ENCODE measurements around the gene EQTN. TPM values are rescaled to one million over a fixed set of nuclear protein-coding genes. Genes with fewer than 3 reads are reported as not detected.

EQTN gene
- total and polyA plus RNA-seq, 10 of the 15 experiments (the other 5 are each of a cell fraction or from before 2014, with no cell fraction given) = not detected

DNA sequence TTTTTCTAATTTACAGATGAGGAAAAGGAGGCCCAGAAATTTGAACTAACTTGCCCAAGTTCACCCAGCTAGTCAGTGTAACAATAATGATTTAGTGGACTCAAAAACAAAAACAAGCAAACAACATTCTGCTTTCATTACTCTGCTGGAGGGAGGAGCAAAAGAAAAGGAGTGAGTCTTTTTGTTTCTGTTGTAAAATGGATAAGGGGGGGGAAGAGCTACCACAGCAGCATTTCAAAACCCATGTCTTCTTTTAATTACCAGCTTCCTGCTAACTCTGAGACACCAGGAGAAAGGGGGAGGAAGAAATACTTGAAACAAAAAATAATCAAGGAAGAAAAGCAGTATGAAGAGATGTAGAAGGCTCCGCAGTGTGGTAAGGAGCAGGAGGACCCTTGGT lies 39.2 kb upstream of the EQTN start:
- BruUV-seq (replicated peaks) = no TSS peak
- Histone ChIP-seq H2AFZ (ENCODE audit: control insufficient read depth, low read depth, low read length) (no peak overlapping the region), H3K27me3 (replicated peaks in 1 of 2; ENCODE audit: control insufficient read depth in 2 of 2, insufficient read depth in 2 of 2, low read length in 1 of 2) (no peaks in the 10 kb centered on the region), H3K9me3 (replicated peaks; ENCODE audit: control insufficient read depth, insufficient read depth, low read length) (no peaks in the 10 kb centered on the region), H3K9ac (ENCODE audit: control insufficient read depth, insufficient read depth, low read length) (no peak overlapping the region), H4K20me1 (ENCODE audit: control insufficient read depth, insufficient read depth) (no peaks in the 10 kb centered on the region), H3K4me1 (ENCODE audit: control insufficient read depth, insufficient read depth, low read length) (no peaks in the 10 kb centered on the region), H3K4me2 (ENCODE audit: control insufficient read depth, insufficient read depth) (no peak overlapping the region), H3K4me3 (no peak overlapping the region), H3K79me2 (ENCODE audit: control insufficient read depth, insufficient read depth, low read length) (no peaks in the 10 kb centered on the region), H3K36me3 (ENCODE audit: control insufficient read depth in 2 of 2, insufficient read depth in 2 of 2, low read length in 1 of 2) (no peaks in the 10 kb centered on the region), H3K27ac (ENCODE audit: control insufficient read depth, insufficient read depth) (no peak overlapping the region)
- in situ Hi-C loops (cut with MboI) (no loop called here), intact Hi-C loops (cut with micrococcal nuclease; ENCODE audit: unreplicated experiment) (loop anchor here (10.0 kb wide), 1 partner anchor 739 kb away; no protein-coding TSS in a partner anchor)
- FAIRE-seq (no peak), ATAC-seq (no peak), DNase-seq (ENCODE audit: low read depth, low spot score) (no peak)
- WGBS (ENCODE audit: insufficient coverage, insufficient replicate concordance, low lambda C conversion rate, missing lambda C conversion rate) = 100% methylated on average over 1 of the region's 1 CpG
- TF ChIP-seq ZZZ3 (IDR thresholded peaks at IDR 0.05; ENCODE audit: control insufficient read depth, insufficient read length, low read depth) (no peak), STAT3 (IDR thresholded peaks at IDR 0.05; ENCODE audit: low read depth, low read length) (no peak), ETV6 (conservative IDR thresholded peaks at IDR 0.05 in 1 of 2, IDR thresholded peaks at IDR 0.05 in 1 of 2; ENCODE audit: borderline replicate concordance in 1 of 2, low read depth in 1 of 2) (no peak), ESRRA (IDR thresholded peaks at IDR 0.05; ENCODE audit: low read length) (no peak), HDAC6 (IDR thresholded peaks at IDR 0.05; ENCODE audit: unreplicated experiment) (no peak), NFIC (IDR thresholded peaks at IDR 0.05; ENCODE audit: low read depth, low read length) (no peak), YY1 (IDR thresholded peaks at IDR 0.05; ENCODE audit: low read depth, low read length) (no peak), NRF1 (conservative IDR thresholded peaks at IDR 0.05; ENCODE audit: low read depth, low read length) (no peak), RUNX3 (IDR thresholded peaks at IDR 0.05; ENCODE audit: low read length) (no peak)
- TF ChIP-seq, protein P1, sequence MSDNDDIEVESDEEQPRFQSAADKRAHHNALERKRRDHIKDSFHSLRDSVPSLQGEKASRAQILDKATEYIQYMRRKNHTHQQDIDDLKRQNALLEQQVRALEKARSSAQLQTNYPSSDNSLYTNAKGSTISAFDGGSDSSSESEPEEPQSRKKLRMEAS (IDR thresholded peaks at IDR 0.05; ENCODE audit: low read depth, low read length) = no peak
- TF ChIP-seq, protein P2, sequence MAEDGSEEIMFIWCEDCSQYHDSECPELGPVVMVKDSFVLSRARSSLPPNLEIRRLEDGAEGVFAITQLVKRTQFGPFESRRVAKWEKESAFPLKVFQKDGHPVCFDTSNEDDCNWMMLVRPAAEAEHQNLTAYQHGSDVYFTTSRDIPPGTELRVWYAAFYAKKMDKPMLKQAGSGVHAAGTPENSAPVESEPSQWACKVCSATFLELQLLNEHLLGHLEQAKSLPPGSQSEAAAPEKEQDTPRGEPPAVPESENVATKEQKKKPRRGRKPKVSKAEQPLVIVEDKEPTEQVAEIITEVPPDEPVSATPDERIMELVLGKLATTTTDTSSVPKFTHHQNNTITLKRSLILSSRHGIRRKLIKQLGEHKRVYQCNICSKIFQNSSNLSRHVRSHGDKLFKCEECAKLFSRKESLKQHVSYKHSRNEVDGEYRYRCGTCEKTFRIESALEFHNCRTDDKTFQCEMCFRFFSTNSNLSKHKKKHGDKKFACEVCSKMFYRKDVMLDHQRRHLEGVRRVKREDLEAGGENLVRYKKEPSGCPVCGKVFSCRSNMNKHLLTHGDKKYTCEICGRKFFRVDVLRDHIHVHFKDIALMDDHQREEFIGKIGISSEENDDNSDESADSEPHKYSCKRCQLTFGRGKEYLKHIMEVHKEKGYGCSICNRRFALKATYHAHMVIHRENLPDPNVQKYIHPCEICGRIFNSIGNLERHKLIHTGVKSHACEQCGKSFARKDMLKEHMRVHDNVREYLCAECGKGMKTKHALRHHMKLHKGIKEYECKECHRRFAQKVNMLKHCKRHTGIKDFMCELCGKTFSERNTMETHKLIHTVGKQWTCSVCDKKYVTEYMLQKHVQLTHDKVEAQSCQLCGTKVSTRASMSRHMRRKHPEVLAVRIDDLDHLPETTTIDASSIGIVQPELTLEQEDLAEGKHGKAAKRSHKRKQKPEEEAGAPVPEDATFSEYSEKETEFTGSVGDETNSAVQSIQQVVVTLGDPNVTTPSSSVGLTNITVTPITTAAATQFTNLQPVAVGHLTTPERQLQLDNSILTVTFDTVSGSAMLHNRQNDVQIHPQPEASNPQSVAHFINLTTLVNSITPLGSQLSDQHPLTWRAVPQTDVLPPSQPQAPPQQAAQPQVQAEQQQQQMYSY (CRISPR knock-in tag; IDR thresholded peaks at IDR 0.05) = no peak
- TF ChIP-seq, protein P3, sequence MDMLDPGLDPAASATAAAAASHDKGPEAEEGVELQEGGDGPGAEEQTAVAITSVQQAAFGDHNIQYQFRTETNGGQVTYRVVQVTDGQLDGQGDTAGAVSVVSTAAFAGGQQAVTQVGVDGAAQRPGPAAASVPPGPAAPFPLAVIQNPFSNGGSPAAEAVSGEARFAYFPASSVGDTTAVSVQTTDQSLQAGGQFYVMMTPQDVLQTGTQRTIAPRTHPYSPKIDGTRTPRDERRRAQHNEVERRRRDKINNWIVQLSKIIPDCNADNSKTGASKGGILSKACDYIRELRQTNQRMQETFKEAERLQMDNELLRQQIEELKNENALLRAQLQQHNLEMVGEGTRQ (IDR thresholded peaks at IDR 0.05; ENCODE audit: borderline replicate concordance, low read depth, low read length) = no peak
- SMC1A ChIA-PET (ENCODE audit: uncharacterized antibody, unreplicated experiment) = interaction anchor here (0.8 to 5.4 kb wide), 5 partner anchors 17 to 202 kb away, joined by 4 to 88 read pairs (median 4); partner anchors contain the start of gene MOB3B
- RAD21 ChIA-PET (ENCODE audit: unreplicated experiment) = interaction anchor here (1.0 to 5.7 kb wide), 3 partner anchors 30 to 196 kb away, joined by 3 to 97 read pairs (median 4); partner anchors contain the start of gene MOB3B
- CTCF ChIA-PET = interaction anchor here (0.9 to 3.3 kb wide), 5 partner anchors 194 to 211 kb away, joined by 5 to 18 read pairs (median 9); partner anchors contain the start of gene MOB3B
- POLR2A ChIA-PET = interaction anchor here (0.7 kb wide), 1 partner anchor 193 kb away, joined by 3 read pairs; the partner anchor contains the start of gene MOB3B
